NB4 (cell line): ENCODE data around the gene EIF2B5.

Experiments used
- CTCF ChIP-seq: IDR thresholded peaks from one replicate; pipeline ENCODE4 v1.5.1; 2012; ENCODE audit warnings: low read depth, low read length
- MAX ChIP-seq: IDR thresholded peaks from 2 replicates; pipeline ENCODE4 v1.6.1; 2011; ENCODE audit warnings: low read depth, low read length
- MYC ChIP-seq: IDR thresholded peaks from 2 replicates; pipeline ENCODE4 v1.6.1; 2011; ENCODE audit warnings: low read depth, low read length
- POLR2A ChIP-seq: IDR thresholded peaks from 2 replicates; pipeline ENCODE4 v1.6.1; 2011; ENCODE audit warnings: mild to moderate bottlenecking; ENCODE audit not compliant: insufficient read length; ENCODE audit errors: extremely low read depth

GRCh38 chr3:184164648-184165330, 29.6 kb downstream of the EIF2B5 start:
- TF ChIP-seq CTCF (no peak), POLR2A (no peak), MAX (no peak), MYC (no peak)
